NAMALWA (cell line): Measurements from ENCODE around the gene NFATC1.

Source experiments
- DNase-seq: peaks from one replicate; pipeline ENCODE4 v3.0.0-alpha.2; 2015; ENCODE audit warnings: low spot score

Gene NFATC1

GRCh38 chr18:79389689-79390088 is 6.0 kb upstream of the NFATC1 start:
- DNase-seq = no peak

GRCh38 chr18:79392226-79392625 is 3.5 kb upstream of the NFATC1 start:
- DNase-seq = no peak

- DNase-seq = peak; percentile 57
These were observed 2.5 kb upstream of the NFATC1 start for GRCh38 chr18:79393181-79393634.

GRCh38 chr18:79393635-79394533 is 1.8 kb upstream of the NFATC1 start:
- DNase-seq = peak; percentile 58

GRCh38 chr18:79394534-79395307 is 1.0 kb upstream of the NFATC1 start:
- DNase-seq = peak; percentile 79

GRCh38 chr18:79395308-79395640 is 456 bp upstream of the NFATC1 start:
- no peak for DNase-seq

GRCh38 chr18:79396431-79397246 is 909 bp downstream of the NFATC1 start:
- peak; percentile 58 for DNase-seq

GRCh38 chr18:79397247-79397829 is 1.6 kb downstream of the NFATC1 start:
- no peak for DNase-seq

- no peak for DNase-seq
These were observed 2.4 kb downstream of the NFATC1 start for GRCh38 chr18:79397830-79398761.

GRCh38 chr18:79399275-79400081 is 3.7 kb downstream of the NFATC1 start:
- peak; percentile 51 for DNase-seq

- DNase-seq = peak; percentile 62
These were observed 4.4 kb downstream of the NFATC1 start for GRCh38 chr18:79400091-79400590.

GRCh38 chr18:79400591-79401381 is 5.1 kb downstream of the NFATC1 start:
- DNase-seq = no peak

- no peak for DNase-seq
These were observed 5.9 kb downstream of the NFATC1 start for GRCh38 chr18:79401494-79402208.

- no peak for DNase-seq
These were observed 6.5 kb downstream of the NFATC1 start for GRCh38 chr18:79402209-79402576.

- DNase-seq = no peak
These were observed 7.4 kb downstream of the NFATC1 start for GRCh38 chr18:79402977-79403722.

GRCh38 chr18:79403723-79404566 is 8.2 kb downstream of the NFATC1 start:
- DNase-seq = no peak

- DNase-seq = no peak
These were observed 8.8 kb downstream of the NFATC1 start for GRCh38 chr18:79404567-79404910.
